GM13976 (cell line): Measurements from ENCODE around the gene MAP7D1.

Source experiments
- DNase-seq: peaks from one replicate; pipeline ENCODE4 v3.0.0; 2012; ENCODE audit warnings: low spot score
- in situ Hi-C: fragments of 300-500 bp; cut with MboI; formaldehyde crosslinking; loops from one replicate; pipeline ENCODE4 v1.12.0; 2022; ENCODE audit warnings: low sequenced_read_pairs, mixed read lengths, inconsistent platforms; ENCODE audit not compliant: unreplicated experiment
- TF ChIP-seq, protein P1 (sequence below): IDR thresholded peaks from 2 replicates; pipeline ENCODE4 v1.5.1; 2012; ENCODE audit warnings: borderline replicate concordance, mild to moderate bottlenecking; ENCODE audit not compliant: insufficient read depth; ENCODE audit errors: extremely low read depth, missing control alignments, control extremely low read depth

The MAP7D1 gene

DNA sequence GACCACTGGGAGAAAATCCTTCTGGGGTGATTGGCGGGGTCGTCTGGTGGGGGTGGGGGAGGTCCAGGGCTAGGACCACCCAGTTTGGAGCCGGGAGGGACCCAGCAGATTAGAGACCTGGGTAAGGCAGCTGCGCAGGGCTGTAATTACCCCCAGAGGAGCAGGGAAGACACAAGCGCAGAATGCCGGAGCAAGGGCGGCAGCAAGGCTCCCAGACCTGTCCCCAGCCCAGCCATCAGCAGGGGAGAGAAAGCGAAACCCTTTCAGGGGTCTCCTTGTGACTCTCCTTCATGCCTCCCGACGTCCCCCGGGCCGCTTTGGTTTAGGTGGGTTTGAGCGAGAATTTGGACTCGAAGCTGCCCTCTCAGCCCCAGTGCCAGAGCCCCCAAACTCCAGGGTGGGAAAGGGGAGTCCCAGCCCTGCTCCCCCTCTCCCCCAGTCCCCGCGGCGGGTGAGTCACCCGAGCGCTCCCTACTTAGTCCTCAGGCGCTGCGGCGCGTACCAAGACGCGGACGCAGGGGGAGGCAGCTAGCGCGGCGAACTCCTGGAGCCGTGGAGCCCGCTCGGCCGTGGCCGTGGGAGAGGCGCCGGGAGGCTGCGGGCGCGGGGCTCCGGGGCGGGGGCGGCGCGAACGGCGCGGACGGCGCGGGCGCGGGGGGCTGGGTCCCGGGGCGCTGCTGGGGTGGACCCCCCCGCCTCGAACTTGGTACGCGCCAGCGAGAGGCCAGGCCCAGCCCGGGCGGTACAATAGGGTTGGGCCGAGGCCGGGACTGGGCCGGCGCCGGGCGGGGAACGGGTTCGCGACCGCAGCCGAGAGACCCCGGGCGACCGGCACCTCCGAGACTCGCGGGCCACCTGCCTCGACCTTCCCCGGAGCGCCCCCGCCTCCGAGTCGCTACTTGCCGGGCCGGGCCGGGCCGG lies at the start of gene MAP7D1:
TSS of gene MAP7D1 (plus strand) at position 753 of the 921 bp plus-strand sequence. CDS start 258 bp downstream, outside the sequence.
- TF ChIP-seq, protein P1, sequence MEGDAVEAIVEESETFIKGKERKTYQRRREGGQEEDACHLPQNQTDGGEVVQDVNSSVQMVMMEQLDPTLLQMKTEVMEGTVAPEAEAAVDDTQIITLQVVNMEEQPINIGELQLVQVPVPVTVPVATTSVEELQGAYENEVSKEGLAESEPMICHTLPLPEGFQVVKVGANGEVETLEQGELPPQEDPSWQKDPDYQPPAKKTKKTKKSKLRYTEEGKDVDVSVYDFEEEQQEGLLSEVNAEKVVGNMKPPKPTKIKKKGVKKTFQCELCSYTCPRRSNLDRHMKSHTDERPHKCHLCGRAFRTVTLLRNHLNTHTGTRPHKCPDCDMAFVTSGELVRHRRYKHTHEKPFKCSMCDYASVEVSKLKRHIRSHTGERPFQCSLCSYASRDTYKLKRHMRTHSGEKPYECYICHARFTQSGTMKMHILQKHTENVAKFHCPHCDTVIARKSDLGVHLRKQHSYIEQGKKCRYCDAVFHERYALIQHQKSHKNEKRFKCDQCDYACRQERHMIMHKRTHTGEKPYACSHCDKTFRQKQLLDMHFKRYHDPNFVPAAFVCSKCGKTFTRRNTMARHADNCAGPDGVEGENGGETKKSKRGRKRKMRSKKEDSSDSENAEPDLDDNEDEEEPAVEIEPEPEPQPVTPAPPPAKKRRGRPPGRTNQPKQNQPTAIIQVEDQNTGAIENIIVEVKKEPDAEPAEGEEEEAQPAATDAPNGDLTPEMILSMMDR: no peak
- DNase-seq: peak; percentile 87
- in situ Hi-C loops: no loop called here

DNA sequence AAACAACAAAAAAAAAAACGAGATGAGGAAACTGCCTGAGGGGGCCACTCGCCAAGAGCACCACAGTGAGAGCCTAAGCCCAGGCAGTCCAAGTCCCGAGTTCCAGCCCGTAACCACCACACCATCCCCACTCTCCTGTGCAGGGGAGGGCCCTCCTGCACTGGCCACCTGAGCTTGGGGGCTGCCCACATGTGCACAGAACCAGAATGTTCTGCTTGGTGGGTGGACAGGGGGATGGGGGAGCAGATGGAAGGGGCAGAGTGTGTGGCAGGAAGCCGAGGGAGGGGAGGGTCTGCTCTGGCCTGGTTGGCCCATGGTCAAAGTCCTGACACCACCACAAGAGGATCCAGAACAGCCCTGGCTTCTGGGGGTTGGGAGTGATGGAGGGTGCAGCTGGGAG lies 49.7 kb upstream of the MAP7D1 start:
- TF ChIP-seq, protein P1: no peak

GRCh38 chr1:36107394-36107793 lies 48.6 kb upstream of the MAP7D1 start:
- in situ Hi-C loops: loop anchor here (10.0 kb wide), 1 partner anchor 77 kb away; no protein-coding TSS in a partner anchor
- TF ChIP-seq, protein P1: no peak
- DNase-seq: no peak

More for the DNA sequence above, 49.7 kb upstream of the MAP7D1 start:
- in situ Hi-C loops: loop anchor here (10.0 kb wide), 1 partner anchor 79 kb away; no protein-coding TSS in a partner anchor
- no peak for DNase-seq

DNA sequence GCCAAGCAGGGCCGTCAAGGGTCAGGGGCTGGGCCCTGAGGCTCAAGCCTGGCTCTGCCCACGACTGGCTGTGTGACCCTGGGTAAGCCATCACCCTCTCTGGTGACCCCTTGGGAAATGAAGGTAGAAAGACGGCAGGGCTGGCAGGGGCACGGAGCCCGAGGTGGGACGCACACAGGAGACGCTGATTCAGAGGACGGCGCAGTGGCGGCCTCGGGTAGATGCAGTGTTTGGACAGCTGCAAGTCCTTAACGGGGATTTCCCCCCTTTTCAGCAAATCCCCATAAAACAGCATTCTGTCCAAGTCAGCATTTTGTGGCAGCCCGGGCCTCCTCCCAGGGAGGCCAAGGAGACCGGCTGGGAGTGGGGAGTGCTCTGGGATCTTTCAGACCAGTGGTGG lies 47.6 kb upstream of the MAP7D1 start:
- in situ Hi-C loops: loop anchor here (10.0 kb wide), 1 partner anchor 76 kb away; no protein-coding TSS in a partner anchor
- DNase-seq: no peak
- TF ChIP-seq, protein P1: no peak

DNA sequence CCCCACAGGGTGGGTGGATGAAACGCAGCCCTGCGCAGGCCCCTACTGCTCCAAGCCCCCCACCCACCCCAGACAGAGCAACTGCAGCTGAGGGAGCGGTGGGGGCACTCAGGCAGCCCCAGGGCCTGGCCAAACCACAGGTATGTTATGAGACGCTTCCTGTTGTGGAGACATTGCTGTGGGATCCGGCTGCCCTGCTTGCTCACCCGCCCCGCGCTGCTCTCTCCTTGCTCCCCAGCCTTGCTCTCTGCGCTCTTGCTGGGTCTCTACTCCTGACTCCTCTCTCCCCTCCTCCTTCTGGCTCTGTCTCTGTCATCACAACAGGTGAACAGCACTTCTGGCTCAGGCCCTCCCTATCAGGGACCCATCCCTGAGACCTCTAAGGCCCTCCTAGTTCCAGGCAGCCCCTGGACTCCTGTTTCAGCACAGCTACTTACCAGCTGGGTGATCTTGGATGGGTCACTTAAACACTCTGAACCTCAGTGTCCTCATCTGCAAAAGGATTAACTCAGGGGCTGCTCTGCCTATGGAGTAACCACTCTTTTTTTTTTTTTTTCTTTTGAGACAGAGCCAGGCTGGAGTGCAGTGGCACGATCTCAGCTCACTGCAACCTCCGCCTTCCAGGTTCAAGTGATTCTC lies 46.8 kb upstream of the MAP7D1 start:
- in situ Hi-C loops: loop anchor here (10.0 kb wide), 1 partner anchor 76 kb away; no protein-coding TSS in a partner anchor
- DNase-seq: no peak

DNA sequence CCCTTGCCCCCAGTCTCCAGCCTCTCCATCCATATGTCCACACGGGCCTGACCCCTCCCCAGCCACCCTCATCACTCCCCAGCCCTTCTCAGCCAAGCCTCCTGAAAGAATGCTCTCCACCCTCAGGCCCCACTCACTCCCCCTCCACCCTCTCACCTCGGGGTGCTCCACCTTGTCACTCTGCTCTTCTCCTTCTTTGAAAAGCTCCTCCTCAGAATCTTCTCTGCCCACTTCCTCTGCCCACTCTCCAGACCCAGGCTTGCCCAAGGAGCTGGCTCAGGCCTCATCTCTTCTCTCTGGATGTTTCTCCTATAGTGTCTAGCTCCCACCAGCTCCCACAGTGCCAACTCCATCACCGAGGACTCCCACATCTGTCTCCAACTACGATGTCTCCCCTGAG lies 44.8 kb upstream of the MAP7D1 start:
- no peak for DNase-seq
- in situ Hi-C loops: no loop called here
- TF ChIP-seq, protein P1: no peak

More for the DNA sequence above, 46.8 kb upstream of the MAP7D1 start:
- TF ChIP-seq, protein P1: no peak
